Activated CD8-positive, alpha-beta memory T cell treated with anti-CD3 and anti-CD28 coated beads for 1 hour (primary cell): ENCODE measurements around the gene TRPM3.

Experiments
- DNase-seq, 2 donors: peaks; one replicate each; pipeline ENCODE4 v3.0.0-alpha.2; 2020; ENCODE audit warnings: low read depth in 1 of 2; ENCODE audit errors: extremely low read depth in 1 of 2

The TRPM3 gene

DNA sequence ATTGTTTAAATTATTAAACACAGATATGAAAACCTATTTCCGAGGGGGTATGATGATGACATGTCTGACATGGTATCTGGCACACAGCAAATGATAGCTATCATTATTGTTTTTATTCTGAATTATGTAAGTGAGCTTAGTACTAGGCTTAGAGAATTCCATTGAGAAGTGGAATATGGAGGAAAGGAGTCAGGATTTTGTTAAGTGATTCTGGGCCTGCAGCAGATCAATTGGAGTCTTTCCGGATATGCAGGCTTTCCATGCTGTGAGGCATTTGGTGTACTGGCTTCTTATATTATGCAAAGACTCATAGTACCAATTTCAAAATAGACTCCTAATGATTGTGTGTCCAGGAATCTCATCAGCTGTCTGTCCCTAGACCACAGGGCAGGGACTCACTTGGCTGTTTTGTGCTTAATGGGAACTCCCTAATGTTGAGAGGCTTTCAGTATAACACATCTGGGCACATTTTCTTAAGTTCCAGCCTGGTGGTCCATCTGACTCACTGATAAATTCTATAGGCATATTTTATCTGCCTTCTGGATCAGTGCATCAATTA is 527.0 kb downstream of the TRPM3 start:
- no peak for DNase-seq

DNA sequence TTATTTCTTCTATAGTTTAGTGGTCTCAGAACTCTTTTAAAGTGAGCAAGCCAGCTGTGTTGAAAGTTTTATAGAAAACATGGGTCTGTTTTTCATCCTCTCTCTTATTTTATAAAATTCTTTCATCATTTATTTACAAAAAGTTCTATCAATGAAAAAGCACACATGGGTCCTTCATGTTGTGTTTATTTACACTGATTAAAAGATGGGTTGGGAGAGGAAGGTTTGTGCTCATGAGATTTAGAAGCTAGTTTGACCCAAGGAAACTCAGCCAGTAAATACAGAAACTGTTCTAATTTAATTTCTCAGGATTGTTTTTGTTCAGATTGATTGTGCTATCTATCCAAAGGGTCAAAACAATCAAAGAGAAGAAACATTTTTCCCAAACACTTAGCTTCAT is 528.2 kb downstream of the TRPM3 start:
- DNase-seq = no peak

DNA sequence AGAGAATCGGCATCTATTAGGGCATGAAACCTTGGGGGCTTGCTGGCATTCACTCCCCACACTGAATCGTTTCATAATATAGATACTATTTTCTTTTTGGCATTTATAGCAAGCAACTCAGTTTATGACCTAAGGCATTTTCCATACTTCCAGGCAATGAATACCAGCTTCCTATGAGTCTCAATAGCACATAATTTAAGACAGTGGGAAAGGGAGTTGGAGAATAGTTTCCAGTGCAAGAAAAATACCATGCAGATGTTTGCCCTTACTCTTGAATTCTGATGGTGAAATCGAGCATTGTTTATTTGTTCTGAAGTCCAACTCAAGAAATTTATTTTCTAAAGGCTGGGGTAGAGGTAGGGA is 531.1 kb downstream of the TRPM3 start:
- no peak for DNase-seq

- DNase-seq = no peak
Measured at GRCh38 chr9:70589571-70590314, 531.7 kb downstream of the TRPM3 start.

DNA sequence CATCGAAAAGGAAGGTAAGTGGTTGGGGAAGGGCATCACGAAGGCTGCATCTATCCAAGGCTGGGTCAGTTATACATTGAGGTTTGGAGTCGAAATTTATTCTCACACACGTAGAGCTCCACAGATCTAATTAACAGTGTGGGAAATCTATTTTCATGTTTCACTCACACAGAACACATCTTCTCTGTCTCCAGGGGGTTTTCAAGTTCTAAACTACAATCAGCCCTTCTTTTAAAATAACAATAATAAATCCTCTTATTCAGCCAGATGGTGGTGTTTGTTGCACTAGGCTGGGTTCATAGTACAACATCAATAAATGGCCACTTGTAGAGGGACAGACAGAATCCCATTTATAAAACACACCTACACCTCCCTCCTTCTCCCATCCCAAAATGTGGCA is 532.4 kb downstream of the TRPM3 start:
- no peak for DNase-seq

- DNase-seq = no peak
Measured at GRCh38 chr9:70588381-70588780, 533.0 kb downstream of the TRPM3 start.

- no peak for DNase-seq
Measured at GRCh38 chr9:70587201-70587600, 534.2 kb downstream of the TRPM3 start.

DNA sequence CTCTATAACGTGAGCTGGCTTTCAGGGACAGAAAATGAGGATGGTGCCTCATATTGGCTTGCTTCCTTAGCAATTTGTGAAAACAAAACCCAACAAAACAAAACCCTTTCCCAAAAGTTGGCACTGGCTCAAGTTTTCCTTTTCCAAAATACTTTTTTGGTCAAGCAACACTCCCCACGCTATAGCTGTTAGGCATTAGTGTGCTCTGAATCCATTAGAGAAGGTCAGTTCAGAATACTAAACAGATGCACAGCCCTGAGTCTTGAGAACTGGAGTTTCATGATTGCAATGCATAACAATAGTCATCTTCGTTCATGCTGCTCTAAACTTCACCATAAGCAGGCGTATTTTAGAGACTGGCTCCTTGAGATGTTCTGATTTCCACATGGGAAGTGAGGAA is 534.9 kb downstream of the TRPM3 start:
- DNase-seq = no peak

GRCh38 chr9:70581955-70582350 is 539.5 kb downstream of the TRPM3 start:
- no peak for DNase-seq

GRCh38 chr9:70581214-70581954 is 540.0 kb downstream of the TRPM3 start:
- DNase-seq = no peak

DNA sequence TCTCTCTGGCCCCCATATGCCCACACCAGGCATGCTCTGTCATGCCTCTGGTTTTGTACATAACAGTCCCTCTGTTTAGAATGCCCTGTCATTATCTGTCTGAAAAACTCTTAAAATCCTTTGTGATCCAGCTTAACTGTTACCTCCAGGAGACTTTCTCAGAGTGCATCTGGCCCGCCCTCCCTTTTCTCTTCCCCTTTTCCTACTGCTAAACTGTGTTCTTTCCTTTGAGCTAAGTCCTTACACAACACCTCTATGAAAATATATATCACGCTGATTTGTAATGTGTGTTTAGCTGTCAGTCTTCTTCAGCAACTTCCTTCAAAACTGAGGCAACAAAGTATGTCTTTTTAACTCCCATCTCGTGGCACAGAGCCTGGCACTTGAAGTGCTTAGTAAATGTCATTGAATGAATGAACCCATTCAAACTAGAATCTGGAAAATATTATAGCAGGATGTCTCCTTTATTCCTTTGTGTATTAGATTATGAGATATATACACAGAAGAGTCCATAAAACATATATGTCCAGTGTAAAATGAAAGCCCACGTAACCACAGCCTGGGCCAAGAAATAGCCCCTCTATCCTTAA is 540.7 kb downstream of the TRPM3 start:
- no peak for DNase-seq

DNA sequence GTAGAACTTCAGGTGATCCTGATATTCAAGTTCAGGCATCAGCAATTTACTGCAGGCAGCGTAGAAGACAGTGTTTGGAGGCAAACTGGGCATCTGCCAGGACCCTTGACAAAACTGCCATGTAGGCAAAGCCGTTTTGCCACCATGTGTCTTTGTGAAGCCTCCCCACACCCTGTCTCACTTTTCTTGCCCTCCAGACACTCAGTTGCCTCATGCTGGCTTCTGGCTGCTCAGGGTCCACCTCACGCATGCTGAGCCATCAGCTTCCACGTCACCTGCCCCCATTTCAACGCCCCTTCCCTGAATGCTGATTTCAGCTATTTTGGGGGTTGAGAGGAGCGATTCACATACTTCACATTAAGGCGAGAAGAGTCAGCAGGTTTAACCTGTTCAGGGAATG is 541.7 kb downstream of the TRPM3 start:
- no peak for DNase-seq

DNA sequence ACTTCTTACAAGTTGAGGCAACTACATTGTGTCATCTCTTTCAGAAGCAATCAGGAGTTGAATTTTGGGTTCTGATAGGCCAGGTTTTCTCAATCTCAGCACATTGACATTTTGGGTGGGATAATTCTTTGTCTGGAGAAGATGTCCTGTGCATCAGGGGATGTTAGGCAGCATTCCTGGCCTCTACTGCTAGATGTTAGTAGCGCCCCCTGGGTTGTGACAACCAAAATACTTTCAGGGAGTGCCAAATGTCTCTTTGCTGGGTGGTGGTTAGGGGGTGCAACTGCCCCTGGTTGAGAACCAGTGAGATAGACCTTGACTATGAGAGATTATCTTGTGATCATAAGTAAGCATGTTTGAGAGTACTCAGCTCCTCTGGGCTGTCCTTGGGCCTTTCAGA is 542.7 kb downstream of the TRPM3 start:
- DNase-seq = no peak

DNA sequence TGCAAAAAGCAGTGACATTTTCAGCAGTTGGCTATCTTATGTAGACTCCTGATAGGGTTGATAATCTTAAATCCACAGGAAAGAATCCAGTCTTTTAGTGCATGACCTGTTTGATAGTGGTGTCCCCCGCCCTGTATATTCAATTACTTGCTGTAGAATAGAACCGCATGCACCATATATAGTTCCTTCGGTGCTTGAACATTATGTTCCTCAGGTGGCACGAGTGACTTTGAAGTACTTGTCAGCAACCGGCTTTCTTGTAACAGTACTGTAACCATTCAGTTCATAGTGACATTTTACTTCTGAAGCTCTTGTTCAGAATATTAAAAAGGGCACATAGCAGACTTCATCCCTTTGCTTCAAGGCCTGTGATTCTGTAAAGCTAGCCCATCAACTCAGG is 543.8 kb downstream of the TRPM3 start:
- DNase-seq = no peak

GRCh38 chr9:70576116-70576515 is 545.3 kb downstream of the TRPM3 start:
- no peak for DNase-seq

DNA sequence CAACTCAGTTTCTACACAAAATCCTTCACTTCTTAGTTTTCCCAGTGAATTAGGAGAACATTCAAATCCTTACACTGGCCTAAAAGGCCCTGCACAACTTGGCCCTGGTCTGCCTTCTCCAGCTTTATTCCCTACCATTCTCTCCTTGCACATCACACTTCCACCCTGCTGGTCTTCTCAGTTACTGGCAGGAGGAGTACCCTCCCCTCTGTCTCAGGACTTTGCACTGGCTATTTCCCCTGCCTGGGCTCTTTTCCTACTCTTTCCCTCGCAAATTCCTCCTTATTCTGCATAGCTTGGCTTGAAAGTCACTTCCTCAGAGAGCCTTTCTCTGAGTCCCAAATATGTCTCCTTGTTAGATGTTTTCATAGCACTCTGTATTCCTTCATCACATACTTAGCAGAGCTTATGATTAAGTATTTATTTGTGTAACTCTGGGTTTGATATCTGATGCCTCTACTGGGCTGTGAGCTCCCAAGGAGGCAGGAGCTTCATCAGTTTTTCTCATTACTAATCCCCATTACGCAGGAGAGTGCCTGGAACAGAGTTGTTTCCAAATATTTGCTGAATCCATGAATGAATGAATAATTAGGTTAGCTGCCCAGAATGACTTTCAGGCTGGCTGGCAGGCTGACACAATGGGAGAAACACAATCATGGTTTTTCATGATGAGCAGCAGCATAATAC is 547.1 kb downstream of the TRPM3 start:
- DNase-seq = no peak

GRCh38 chr9:70573308-70573707 is 548.1 kb downstream of the TRPM3 start:
- no peak for DNase-seq

- no peak for DNase-seq
Measured at GRCh38 chr9:70571258-70571657, 550.2 kb downstream of the TRPM3 start.

DNA sequence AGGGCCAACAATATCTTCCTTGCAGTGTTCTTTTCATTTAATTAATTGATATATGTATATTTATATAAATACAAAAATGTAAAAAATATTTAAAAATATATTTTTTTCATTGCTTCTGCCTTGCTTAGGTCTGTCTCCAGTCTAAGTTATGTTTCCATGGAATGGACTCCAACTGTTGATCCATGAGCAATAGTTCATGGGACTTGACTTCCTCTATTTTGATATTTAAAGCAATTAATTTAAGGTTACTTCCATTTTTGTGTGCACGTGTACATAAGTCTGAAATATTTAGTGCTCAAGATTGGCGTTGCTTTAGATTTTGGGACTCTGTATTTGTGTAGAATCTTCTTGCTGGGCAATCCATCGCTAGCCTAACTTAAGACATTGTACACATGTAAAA is 551.6 kb downstream of the TRPM3 start:
- no peak for DNase-seq

GRCh38 chr9:70569070-70569772 is 552.2 kb downstream of the TRPM3 start:
- DNase-seq = no peak

DNA sequence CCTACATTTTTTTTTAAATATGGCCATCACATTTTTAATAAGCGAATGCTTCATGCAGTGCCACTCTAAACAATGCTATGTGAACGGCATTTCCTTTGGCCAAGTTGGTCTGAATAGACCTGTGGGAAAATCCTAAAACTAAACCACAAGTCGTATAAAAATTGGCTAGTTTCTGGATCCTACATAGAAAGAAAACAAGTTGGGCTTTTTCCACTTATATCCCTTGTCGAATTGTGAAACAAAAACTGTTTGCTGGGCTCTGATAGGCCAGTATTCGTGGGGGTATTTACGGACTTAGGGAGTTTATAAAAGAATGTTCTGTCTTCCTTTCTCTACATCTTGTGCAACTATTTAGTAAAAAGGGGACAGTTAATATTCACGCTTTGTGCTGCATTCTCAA is 553.9 kb downstream of the TRPM3 start:
- no peak for DNase-seq
